ENCODE measurements around the gene SLC6A17.

DNA sequence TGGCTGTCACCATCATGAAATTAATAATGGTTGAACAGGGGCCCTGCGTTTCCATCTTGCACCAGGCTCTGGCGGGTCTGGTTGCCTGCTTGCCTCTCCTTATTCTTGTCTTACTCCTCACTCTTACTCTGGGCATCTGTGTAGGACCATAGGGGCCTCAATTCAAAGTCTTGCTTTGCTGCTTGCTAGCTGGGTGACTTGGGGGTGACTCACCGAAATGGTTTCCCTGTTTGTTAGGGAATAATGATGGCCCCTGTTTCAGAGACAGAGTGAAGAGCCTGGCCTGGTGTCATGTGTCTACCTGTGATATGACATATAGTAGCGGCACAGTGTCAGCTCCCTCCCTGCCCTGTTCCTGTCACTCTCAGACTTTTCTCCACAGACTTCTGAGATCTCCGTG lies 84.4 kb downstream of the SLC6A17 start:
- TF ChIP-seq, protein P1, sequence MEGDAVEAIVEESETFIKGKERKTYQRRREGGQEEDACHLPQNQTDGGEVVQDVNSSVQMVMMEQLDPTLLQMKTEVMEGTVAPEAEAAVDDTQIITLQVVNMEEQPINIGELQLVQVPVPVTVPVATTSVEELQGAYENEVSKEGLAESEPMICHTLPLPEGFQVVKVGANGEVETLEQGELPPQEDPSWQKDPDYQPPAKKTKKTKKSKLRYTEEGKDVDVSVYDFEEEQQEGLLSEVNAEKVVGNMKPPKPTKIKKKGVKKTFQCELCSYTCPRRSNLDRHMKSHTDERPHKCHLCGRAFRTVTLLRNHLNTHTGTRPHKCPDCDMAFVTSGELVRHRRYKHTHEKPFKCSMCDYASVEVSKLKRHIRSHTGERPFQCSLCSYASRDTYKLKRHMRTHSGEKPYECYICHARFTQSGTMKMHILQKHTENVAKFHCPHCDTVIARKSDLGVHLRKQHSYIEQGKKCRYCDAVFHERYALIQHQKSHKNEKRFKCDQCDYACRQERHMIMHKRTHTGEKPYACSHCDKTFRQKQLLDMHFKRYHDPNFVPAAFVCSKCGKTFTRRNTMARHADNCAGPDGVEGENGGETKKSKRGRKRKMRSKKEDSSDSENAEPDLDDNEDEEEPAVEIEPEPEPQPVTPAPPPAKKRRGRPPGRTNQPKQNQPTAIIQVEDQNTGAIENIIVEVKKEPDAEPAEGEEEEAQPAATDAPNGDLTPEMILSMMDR (IDR thresholded peaks at IDR 0.05; ENCODE audit: extremely low read depth in 1 of 2, insufficient read depth in 1 of 2, low read depth in 1 of 2, low read length in 2 of 2): no peak
- no peak for TF ChIP-seq EZH2 (IDR thresholded peaks at IDR 0.05; ENCODE audit: borderline replicate concordance, low read depth, low read length, severe bottlenecking)
- TF ChIP-seq POLR2A (IDR thresholded peaks at IDR 0.05; ENCODE audit: low read depth, low read length): no peak
- TF ChIP-seq, protein P2, sequence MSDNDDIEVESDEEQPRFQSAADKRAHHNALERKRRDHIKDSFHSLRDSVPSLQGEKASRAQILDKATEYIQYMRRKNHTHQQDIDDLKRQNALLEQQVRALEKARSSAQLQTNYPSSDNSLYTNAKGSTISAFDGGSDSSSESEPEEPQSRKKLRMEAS (IDR thresholded peaks at IDR 0.05; ENCODE audit: insufficient read depth, insufficient read length): no peak
- TF ChIP-seq MYC (IDR thresholded peaks at IDR 0.05; ENCODE audit: low read depth, low read length): no peak
- no peak for TF ChIP-seq FOS (IDR thresholded peaks at IDR 0.05; ENCODE audit: borderline replicate concordance, insufficient read depth, low read length)
- no peak for TF ChIP-seq POLR2AphosphoS5 (IDR thresholded peaks at IDR 0.05; ENCODE audit: insufficient read depth, low read depth, low read length)
